GM12875 (cell line): ENCODE measurements around the gene TPCN1.

Experiments used
- H3K4me3 ChIP-seq: one replicate; pipeline ENCODE4 v1.5.1; 2011; ENCODE audit warnings: low read depth, low read length, control low read depth
- TF ChIP-seq, protein P1 (sequence below): IDR thresholded peaks from 2 replicates; pipeline ENCODE4 v1.5.1; 2011; ENCODE audit warnings: low read depth, mild to moderate bottlenecking, control low read depth, inconsistent platforms, low read length, moderate library complexity, borderline replicate concordance; ENCODE audit not compliant: insufficient read depth

The TPCN1 gene

GRCh38 chr12:113253532-113254285 is 32.4 kb downstream of the TPCN1 start:
- TF ChIP-seq, protein P1, sequence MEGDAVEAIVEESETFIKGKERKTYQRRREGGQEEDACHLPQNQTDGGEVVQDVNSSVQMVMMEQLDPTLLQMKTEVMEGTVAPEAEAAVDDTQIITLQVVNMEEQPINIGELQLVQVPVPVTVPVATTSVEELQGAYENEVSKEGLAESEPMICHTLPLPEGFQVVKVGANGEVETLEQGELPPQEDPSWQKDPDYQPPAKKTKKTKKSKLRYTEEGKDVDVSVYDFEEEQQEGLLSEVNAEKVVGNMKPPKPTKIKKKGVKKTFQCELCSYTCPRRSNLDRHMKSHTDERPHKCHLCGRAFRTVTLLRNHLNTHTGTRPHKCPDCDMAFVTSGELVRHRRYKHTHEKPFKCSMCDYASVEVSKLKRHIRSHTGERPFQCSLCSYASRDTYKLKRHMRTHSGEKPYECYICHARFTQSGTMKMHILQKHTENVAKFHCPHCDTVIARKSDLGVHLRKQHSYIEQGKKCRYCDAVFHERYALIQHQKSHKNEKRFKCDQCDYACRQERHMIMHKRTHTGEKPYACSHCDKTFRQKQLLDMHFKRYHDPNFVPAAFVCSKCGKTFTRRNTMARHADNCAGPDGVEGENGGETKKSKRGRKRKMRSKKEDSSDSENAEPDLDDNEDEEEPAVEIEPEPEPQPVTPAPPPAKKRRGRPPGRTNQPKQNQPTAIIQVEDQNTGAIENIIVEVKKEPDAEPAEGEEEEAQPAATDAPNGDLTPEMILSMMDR: no peak
- H3K4me3 ChIP-seq: no peak overlapping the region

GRCh38 chr12:113254298-113254697 is 33.0 kb downstream of the TPCN1 start:
- H3K4me3 ChIP-seq: no peak overlapping the region
- TF ChIP-seq, protein P1: no peak

DNA sequence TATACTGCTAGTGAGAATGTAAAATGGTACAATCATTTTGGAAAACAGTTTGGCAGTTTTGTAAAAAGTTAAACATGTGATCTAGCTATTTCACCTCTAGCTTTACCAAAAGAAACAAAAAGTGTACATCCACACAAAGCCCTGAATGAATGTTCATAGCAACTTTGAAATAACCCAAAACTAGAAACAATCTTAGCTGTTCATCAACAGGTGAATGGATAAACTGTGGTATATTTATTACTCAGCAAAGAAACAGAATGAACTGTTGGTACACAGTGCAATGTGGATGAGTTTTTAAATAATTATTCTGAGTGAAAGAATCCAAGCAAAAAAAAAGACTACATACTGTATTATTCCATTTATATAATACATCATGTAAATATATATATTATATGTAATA is 36.3 kb downstream of the TPCN1 start:
- H3K4me3 ChIP-seq: no peak overlapping the region
- TF ChIP-seq, protein P1: no peak

- no peak overlapping the region for H3K4me3 ChIP-seq
- TF ChIP-seq, protein P1: no peak
Observed at GRCh38 chr12:113260127-113260526, 38.9 kb downstream of the TPCN1 start.

GRCh38 chr12:113260636-113261300 is 39.5 kb downstream of the TPCN1 start:
- no peak overlapping the region for H3K4me3 ChIP-seq
- TF ChIP-seq, protein P1: no peak

- TF ChIP-seq, protein P1: no peak
- H3K4me3 ChIP-seq: no peak overlapping the region
Observed at GRCh38 chr12:113261847-113262470, 40.7 kb downstream of the TPCN1 start.
